ENCODE results near the gene THOC3.
A peak's percentile ranks its signal among the peaks of the same experiment; 100 is the strongest.
"Not testable (repeated sequence)": the region's sequence is repeated elsewhere in the genome, so short reads cannot be mapped to it uniquely, and the experiment has no call there.

Gene THOC3, protein sequence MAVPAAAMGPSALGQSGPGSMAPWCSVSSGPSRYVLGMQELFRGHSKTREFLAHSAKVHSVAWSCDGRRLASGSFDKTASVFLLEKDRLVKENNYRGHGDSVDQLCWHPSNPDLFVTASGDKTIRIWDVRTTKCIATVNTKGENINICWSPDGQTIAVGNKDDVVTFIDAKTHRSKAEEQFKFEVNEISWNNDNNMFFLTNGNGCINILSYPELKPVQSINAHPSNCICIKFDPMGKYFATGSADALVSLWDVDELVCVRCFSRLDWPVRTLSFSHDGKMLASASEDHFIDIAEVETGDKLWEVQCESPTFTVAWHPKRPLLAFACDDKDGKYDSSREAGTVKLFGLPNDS

DNA sequence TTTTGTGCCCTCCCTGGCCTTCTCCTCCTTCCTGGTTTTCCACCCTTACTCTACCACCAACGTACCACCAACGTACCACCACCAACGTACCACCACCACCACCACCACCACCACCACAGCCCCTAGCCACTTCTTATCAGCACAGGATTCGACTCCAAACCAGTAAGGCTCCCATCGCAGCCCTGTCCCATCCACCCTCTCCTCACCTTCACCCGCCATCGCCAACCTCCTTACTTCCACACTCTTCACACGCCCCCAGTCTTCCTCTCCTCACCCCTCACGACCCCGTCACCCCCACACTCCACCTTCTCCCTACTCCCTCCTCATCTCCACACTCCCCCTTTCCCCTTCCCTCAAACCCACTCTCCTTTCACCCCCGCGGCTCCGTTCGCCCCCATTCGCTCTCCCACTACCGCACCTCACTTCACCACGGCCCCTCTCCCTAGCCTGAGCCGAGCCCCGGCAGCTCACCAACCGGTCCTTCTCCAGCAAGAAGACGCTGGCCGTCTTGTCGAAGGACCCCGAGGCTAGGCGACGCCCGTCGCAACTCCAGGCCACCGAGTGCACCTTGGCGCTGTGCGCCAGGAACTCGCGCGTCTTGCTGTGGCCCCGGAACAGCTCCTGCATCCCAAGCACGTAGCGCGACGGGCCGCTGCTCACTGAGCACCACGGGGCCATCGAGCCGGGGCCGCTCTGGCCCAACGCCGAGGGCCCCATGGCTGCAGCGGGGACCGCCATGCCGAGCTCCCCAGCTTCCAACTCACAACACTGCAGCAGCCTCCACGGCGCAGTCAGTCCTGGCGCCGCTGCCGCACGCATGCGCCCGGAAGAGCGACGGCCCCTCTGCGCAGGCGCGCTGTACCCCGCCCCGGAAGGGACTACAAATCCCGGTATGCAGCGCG lies at the start of gene THOC3:
THOC3 (minus strand) TSS at position 845 of the 902 bp plus-strand sequence; CDS start at position 738, 107 bp downstream.
- DNase-seq (peak; percentile 84), ATAC-seq (ENCODE audit: insufficient read depth, low read depth) (peak; percentile 98)
- not testable (repeated sequence) for H3K36me3 ChIP-seq (ENCODE audit: insufficient read depth, low read length); H3K27me3 ChIP-seq (ENCODE audit: insufficient read depth, low read length, poor library complexity); H3K4me1 ChIP-seq (ENCODE audit: insufficient read depth, low read length); H4K20me1 ChIP-seq (ENCODE audit: insufficient read depth, low read length); H3K9me3 ChIP-seq (ENCODE audit: insufficient read depth, low read length, severe bottlenecking); H3K79me2 ChIP-seq (ENCODE audit: insufficient read depth, low read length)
- Histone ChIP-seq H3K9ac (ENCODE audit: low read depth, low read length) (peak within 1 kb of the TSS; percentile 61), H3K27ac (ENCODE audit: low read length) (peak within 1 kb of the TSS; percentile 67), H3K4me3 (ENCODE audit: low read depth in 1 of 2, low read length in 2 of 2) (peak within 1 kb of the TSS; percentile 41 to 82; a peak in 3 of 4 replicates), H3K4me2 (ENCODE audit: insufficient read depth, low read length) (peak within 1 kb of the TSS; percentile 55), H2AFZ (ENCODE audit: low read depth, low read length) (peak within 1 kb of the TSS; percentile 83)

DNA sequence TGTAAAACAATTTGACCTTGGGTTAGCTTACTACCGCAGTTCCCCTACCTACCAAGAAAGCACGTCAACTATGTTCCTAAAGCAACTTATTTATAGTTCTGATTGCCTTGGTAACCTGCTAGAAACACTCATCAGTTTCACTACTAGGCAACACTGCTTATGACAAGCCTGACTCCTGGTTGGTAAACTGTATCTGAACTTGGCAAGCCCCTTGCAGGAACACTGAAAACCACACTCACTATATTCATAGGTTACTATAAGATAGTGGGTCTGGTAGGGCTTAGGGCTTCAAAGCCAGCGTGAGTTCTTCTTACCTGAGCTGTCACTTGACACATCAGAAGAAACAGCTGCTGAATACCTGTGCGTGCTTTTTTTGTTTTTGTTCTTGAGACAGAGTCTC lies 49.2 kb upstream of the THOC3 start:
- H4K20me1 ChIP-seq (ENCODE audit: insufficient read depth, low read length); DNase-seq; H2AFZ ChIP-seq (ENCODE audit: low read depth, low read length); H3K36me3 ChIP-seq (ENCODE audit: insufficient read depth, low read length); H3K4me3 ChIP-seq (ENCODE audit: low read depth in 1 of 2, low read length in 2 of 2); ATAC-seq (ENCODE audit: insufficient read depth, low read depth); H3K27me3 ChIP-seq (ENCODE audit: insufficient read depth, low read length, poor library complexity); H3K9ac ChIP-seq (ENCODE audit: low read depth, low read length); H3K27ac ChIP-seq (ENCODE audit: low read length); H3K79me2 ChIP-seq (ENCODE audit: insufficient read depth, low read length); H3K9me3 ChIP-seq (ENCODE audit: insufficient read depth, low read length, severe bottlenecking); H3K4me2 ChIP-seq (ENCODE audit: insufficient read depth, low read length); H3K4me1 ChIP-seq (ENCODE audit: insufficient read depth, low read length): not testable (repeated sequence)

DNA sequence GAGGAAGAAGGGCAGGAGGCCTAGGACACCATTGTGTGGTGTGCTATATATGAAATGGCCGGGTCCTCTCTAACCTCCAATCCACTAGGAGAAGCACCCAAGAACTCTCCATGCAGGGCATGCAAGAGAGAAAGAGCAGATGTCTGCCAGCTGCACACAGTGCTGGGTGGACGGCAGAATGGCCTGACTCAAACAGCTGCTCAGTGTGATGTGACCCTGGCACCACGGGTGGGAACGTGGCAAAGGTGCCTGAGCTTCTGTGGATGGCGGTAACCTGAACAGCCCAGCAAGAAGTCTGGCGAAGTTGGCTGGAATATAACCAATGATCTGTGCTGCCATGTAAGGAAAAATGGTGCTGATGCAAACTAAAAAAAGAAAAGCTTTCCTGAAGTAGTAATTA lies 46.2 kb upstream of the THOC3 start:
- not testable (repeated sequence) for H3K4me1 ChIP-seq (ENCODE audit: insufficient read depth, low read length); H3K9me3 ChIP-seq (ENCODE audit: insufficient read depth, low read length, severe bottlenecking); H3K9ac ChIP-seq (ENCODE audit: low read depth, low read length); H4K20me1 ChIP-seq (ENCODE audit: insufficient read depth, low read length); H3K27me3 ChIP-seq (ENCODE audit: insufficient read depth, low read length, poor library complexity); H3K27ac ChIP-seq (ENCODE audit: low read length); DNase-seq; H3K4me2 ChIP-seq (ENCODE audit: insufficient read depth, low read length); H2AFZ ChIP-seq (ENCODE audit: low read depth, low read length); H3K4me3 ChIP-seq (ENCODE audit: low read depth in 1 of 2, low read length in 2 of 2); H3K79me2 ChIP-seq (ENCODE audit: insufficient read depth, low read length); H3K36me3 ChIP-seq (ENCODE audit: insufficient read depth, low read length); ATAC-seq (ENCODE audit: insufficient read depth, low read depth)

DNA sequence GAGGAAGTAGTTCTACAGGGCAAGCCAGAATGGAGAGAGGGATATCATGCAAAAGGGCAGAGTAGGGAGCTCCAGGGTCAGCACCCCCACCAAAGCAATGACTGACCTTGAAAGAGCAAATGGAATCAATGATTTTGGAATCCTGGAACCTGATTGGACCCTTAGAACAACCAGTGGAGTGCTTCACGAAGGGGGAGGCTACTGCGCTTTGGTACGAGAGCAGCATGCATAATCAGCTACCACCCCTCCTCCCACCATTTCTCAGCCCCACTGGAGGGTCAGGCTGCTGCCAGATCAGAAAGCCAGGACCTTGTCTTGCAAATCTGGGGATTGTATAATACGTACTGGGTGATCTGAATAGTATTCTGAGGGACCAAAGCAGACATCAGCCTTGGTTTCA lies 43.0 kb upstream of the THOC3 start:
- H3K4me3 ChIP-seq (ENCODE audit: low read depth in 1 of 2, low read length in 2 of 2); H3K27ac ChIP-seq (ENCODE audit: low read length); H3K27me3 ChIP-seq (ENCODE audit: insufficient read depth, low read length, poor library complexity); H3K4me1 ChIP-seq (ENCODE audit: insufficient read depth, low read length); H3K36me3 ChIP-seq (ENCODE audit: insufficient read depth, low read length); H3K9ac ChIP-seq (ENCODE audit: low read depth, low read length); H3K4me2 ChIP-seq (ENCODE audit: insufficient read depth, low read length); H3K79me2 ChIP-seq (ENCODE audit: insufficient read depth, low read length); H4K20me1 ChIP-seq (ENCODE audit: insufficient read depth, low read length); DNase-seq; ATAC-seq (ENCODE audit: insufficient read depth, low read depth); H2AFZ ChIP-seq (ENCODE audit: low read depth, low read length); H3K9me3 ChIP-seq (ENCODE audit: insufficient read depth, low read length, severe bottlenecking): not testable (repeated sequence)

DNA sequence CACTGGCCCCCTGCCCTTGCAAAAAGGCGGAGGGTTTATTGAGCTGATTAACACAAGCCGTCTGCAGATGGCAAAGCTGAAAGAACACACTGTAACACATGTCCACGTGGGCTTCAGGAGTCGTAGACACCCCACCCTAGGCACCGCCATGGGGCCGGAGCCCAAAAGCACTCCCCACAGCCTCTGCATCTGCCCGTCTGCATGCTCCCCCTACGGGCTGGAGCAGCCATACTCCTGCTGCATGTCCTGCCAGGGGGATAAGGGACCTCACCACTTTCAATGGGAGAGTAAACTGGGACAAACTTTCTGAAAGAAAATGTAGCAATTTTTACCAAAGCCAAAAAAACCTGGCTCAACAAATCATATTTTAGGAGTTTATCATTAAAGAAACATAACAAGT lies 42.1 kb upstream of the THOC3 start:
- DNase-seq; H3K9ac ChIP-seq (ENCODE audit: low read depth, low read length); H2AFZ ChIP-seq (ENCODE audit: low read depth, low read length); H3K4me2 ChIP-seq (ENCODE audit: insufficient read depth, low read length); H4K20me1 ChIP-seq (ENCODE audit: insufficient read depth, low read length); H3K27me3 ChIP-seq (ENCODE audit: insufficient read depth, low read length, poor library complexity); ATAC-seq (ENCODE audit: insufficient read depth, low read depth); H3K36me3 ChIP-seq (ENCODE audit: insufficient read depth, low read length); H3K4me3 ChIP-seq (ENCODE audit: low read depth in 1 of 2, low read length in 2 of 2); H3K27ac ChIP-seq (ENCODE audit: low read length); H3K79me2 ChIP-seq (ENCODE audit: insufficient read depth, low read length); H3K4me1 ChIP-seq (ENCODE audit: insufficient read depth, low read length); H3K9me3 ChIP-seq (ENCODE audit: insufficient read depth, low read length, severe bottlenecking): not testable (repeated sequence)

DNA sequence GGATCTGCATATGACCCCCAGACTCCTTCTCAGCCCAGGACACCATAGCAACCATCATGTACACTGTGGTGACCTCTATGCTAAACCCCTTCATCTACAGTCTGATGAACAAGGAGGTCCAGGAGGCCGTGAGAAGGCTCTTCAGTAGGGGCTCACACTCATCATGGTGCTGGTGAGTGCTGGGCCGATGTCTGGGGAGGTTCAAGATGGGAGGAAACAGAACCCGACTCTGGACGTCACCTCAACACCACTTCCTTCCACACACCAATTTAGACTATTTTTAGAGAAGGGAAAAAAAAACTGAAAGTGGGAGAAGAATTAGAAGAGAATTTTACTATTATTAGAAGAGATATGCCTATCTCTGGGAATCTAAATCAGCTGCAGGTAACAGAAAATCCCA lies 39.1 kb upstream of the THOC3 start:
- not testable (repeated sequence) for H3K79me2 ChIP-seq (ENCODE audit: insufficient read depth, low read length); ATAC-seq (ENCODE audit: insufficient read depth, low read depth); DNase-seq; H3K9ac ChIP-seq (ENCODE audit: low read depth, low read length); H3K4me3 ChIP-seq (ENCODE audit: low read depth in 1 of 2, low read length in 2 of 2); H3K27me3 ChIP-seq (ENCODE audit: insufficient read depth, low read length, poor library complexity); H3K27ac ChIP-seq (ENCODE audit: low read length); H3K36me3 ChIP-seq (ENCODE audit: insufficient read depth, low read length); H3K9me3 ChIP-seq (ENCODE audit: insufficient read depth, low read length, severe bottlenecking); H2AFZ ChIP-seq (ENCODE audit: low read depth, low read length); H3K4me1 ChIP-seq (ENCODE audit: insufficient read depth, low read length); H3K4me2 ChIP-seq (ENCODE audit: insufficient read depth, low read length); H4K20me1 ChIP-seq (ENCODE audit: insufficient read depth, low read length)

DNA sequence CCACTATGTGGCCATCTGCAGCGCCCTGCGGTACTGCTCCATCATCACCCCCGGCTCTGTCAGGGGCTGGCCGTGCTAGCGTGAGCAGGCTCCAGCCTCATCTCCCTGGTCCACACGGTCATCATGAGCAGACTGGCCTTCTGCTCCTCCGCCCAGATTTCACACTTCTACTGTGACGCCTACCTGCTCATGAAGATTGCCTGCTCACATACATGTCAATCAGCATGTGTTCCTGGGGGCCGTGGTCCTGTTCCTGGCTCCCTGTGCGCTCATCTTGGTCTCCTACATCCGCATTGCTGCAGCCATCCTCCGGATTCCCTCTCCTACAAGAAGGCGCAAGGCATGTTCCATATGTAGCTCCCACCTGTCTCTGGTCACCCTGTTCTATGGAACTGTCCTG lies 38.7 kb upstream of the THOC3 start:
- H3K4me2 ChIP-seq (ENCODE audit: insufficient read depth, low read length); H2AFZ ChIP-seq (ENCODE audit: low read depth, low read length); ATAC-seq (ENCODE audit: insufficient read depth, low read depth); H3K36me3 ChIP-seq (ENCODE audit: insufficient read depth, low read length); H3K9ac ChIP-seq (ENCODE audit: low read depth, low read length); H3K27me3 ChIP-seq (ENCODE audit: insufficient read depth, low read length, poor library complexity); H3K27ac ChIP-seq (ENCODE audit: low read length); H4K20me1 ChIP-seq (ENCODE audit: insufficient read depth, low read length); H3K9me3 ChIP-seq (ENCODE audit: insufficient read depth, low read length, severe bottlenecking); H3K79me2 ChIP-seq (ENCODE audit: insufficient read depth, low read length); H3K4me1 ChIP-seq (ENCODE audit: insufficient read depth, low read length); H3K4me3 ChIP-seq (ENCODE audit: low read depth in 1 of 2, low read length in 2 of 2); DNase-seq: not testable (repeated sequence)

DNA sequence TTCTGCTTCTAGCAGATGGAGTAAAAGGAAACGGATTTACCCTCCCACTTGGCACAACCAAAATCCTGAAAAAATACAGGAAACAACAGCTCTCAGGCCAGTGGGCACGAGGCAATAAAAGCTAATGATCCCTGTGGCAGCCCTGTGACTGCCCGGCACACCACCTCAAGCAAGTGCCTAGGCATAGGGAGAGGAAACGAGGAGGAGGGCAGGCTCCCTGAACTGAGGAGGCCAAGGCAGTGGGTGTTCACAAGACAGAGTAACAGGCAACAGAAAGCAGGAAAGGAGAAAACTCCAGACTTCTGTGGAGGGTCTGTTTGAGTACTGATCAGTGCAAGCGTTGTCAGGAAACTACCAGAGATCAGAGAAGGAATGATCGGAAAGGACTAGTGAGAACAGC lies 29.9 kb upstream of the THOC3 start:
- H3K9ac ChIP-seq (ENCODE audit: low read depth, low read length); H3K27ac ChIP-seq (ENCODE audit: low read length); H3K4me1 ChIP-seq (ENCODE audit: insufficient read depth, low read length); H2AFZ ChIP-seq (ENCODE audit: low read depth, low read length); H3K4me3 ChIP-seq (ENCODE audit: low read depth in 1 of 2, low read length in 2 of 2); H3K9me3 ChIP-seq (ENCODE audit: insufficient read depth, low read length, severe bottlenecking); ATAC-seq (ENCODE audit: insufficient read depth, low read depth); H3K36me3 ChIP-seq (ENCODE audit: insufficient read depth, low read length); DNase-seq; H3K79me2 ChIP-seq (ENCODE audit: insufficient read depth, low read length); H4K20me1 ChIP-seq (ENCODE audit: insufficient read depth, low read length); H3K27me3 ChIP-seq (ENCODE audit: insufficient read depth, low read length, poor library complexity); H3K4me2 ChIP-seq (ENCODE audit: insufficient read depth, low read length): not testable (repeated sequence)
